K562 (cell line): ENCODE data around the gene MRPL32. TPM values are rescaled to one million over a fixed set of nuclear protein-coding genes. Genes with fewer than 3 reads are reported as not detected.

Experiments
- AFF1 ChIP-seq, 2 experiments: fragments of 450-650 bp; IDR thresholded peaks; 2 replicates each; pipeline ENCODE4 v1.6.1; 2018; ENCODE audit warnings: mild to moderate bottlenecking in 2 of 2, low read depth in 1 of 2; ENCODE audit not compliant: partially characterized antibody in 2 of 2
- BDP1 ChIP-seq: IDR thresholded peaks from 3 replicates; pipeline ENCODE4 v1.6.1; 2011; ENCODE audit not compliant: insufficient read length, insufficient read depth
- FOXJ3 ChIP-seq: sonication (generic); formaldehyde crosslinking; IDR thresholded peaks from 2 replicates; pipeline ENCODE4 v1.4.0; 2020; ENCODE audit warnings: mild to moderate bottlenecking, missing genetic modification reagents
- JUN ChIP-seq, 2 experiments: sonication (generic) in 1 of 2; formaldehyde crosslinking in 1 of 2; IDR thresholded peaks; 2 replicates each; pipeline versions ENCODE4 v1.6.1 to v1.8.0; 2012 to 2022; ENCODE audit warnings: borderline replicate concordance in 2 of 2, mild to moderate bottlenecking in 2 of 2, improper control_type of control experiment in 1 of 2, low read depth in 1 of 2, low read length in 1 of 2, missing genetic modification reagents in 1 of 2
- MTA2 ChIP-seq: fragments of 450-650 bp; IDR thresholded peaks from 2 replicates; pipeline ENCODE4 v1.6.1; 2016; ENCODE audit warnings: low read depth
- MXD1 ChIP-seq: fragments of 250-450 bp; sonication (Bioruptor Pico); IDR thresholded peaks from 2 replicates; pipeline ENCODE4 v1.8.0; 2021; ENCODE audit warnings: borderline replicate concordance, mild to moderate bottlenecking, moderate library complexity; ENCODE audit not compliant: poor library complexity, severe bottlenecking
- NFATC3 ChIP-seq: fragments of 450-650 bp; IDR thresholded peaks from 2 replicates; pipeline ENCODE4 v1.6.1; 2017; ENCODE audit warnings: mild to moderate bottlenecking
- PCBP2 ChIP-seq: fragments of 200-400 bp; formaldehyde crosslinking; IDR thresholded peaks from 2 replicates; pipeline ENCODE4 v1.6.1; 2018; ENCODE audit warnings: low read length, low read depth, mild to moderate bottlenecking, moderate library complexity; ENCODE audit not compliant: poor library complexity, severe bottlenecking
- RERE ChIP-seq: sonication (generic); formaldehyde crosslinking; IDR thresholded peaks from 2 replicates; pipeline ENCODE4 v1.8.0; 2023; ENCODE audit warnings: missing genetic modification reagents, mild to moderate bottlenecking, borderline replicate concordance
- ZEB2 ChIP-seq: fragments of 450-650 bp; IDR thresholded peaks from 2 replicates; pipeline ENCODE4 v1.6.1; 2016
- ZKSCAN3 ChIP-seq: fragments of 250-450 bp; sonication (Bioruptor Pico); IDR thresholded peaks from 2 replicates; pipeline ENCODE4 v1.4.0; 2020
- ZNF253 ChIP-seq: fragments of 250-450 bp; sonication (Bioruptor Pico); conservative IDR thresholded peaks from 2 replicates; pipeline ENCODE4 v1.6.1; 2021; ENCODE audit warnings: mild to moderate bottlenecking
- polyA plus RNA-seq, 8 experiments: library from polyadenylated mRNA; depleted of rRNA in 4 of 8; stranded (reverse) in 5 of 8; unstranded in 3 of 8; fragments of >200 nt; fragmentation: Nextera tagmentation in 2 of 8; fragmentation: Illumina TruSeq in 1 of 8; extraction: Ambion mirVana in 2 of 8; extraction: Trizol in 1 of 8; gene quantifications; 2 replicates each; pipeline versions ENCODE4 v1.2.1 to v1.2.3, GENCODE V29; 2011 to 2014; ENCODE audit warnings: inconsistent platforms in 1 of 8, missing spikeins in 1 of 8
- total RNA-seq, 7 experiments: library from RNA; depleted of rRNA in 6 of 7; stranded (reverse); fragments of >200 nt in 6 of 7; fragmentation: Illumina TruSeq in 2 of 7; extraction: Trizol in 2 of 7; gene quantifications; 2 replicates each; pipeline versions ENCODE4 v1.2.1 to v1.2.3, GENCODE V29; 2011 to 2021; ENCODE audit warnings: low replicate concordance in 1 of 7
- TF ChIP-seq, protein P1 (sequence below): sonication (generic); formaldehyde crosslinking; IDR thresholded peaks from 2 replicates; pipeline ENCODE4 v1.9.0; 2022; ENCODE audit warnings: mild to moderate bottlenecking, missing genetic modification reagents

MRPL32 gene
- total and polyA plus RNA-seq, 9 of the 15 experiments (the other 6 are each of a cell fraction or from before 2014, with no cell fraction given) = 75.5 to 351 (median 138) TPM

- TF ChIP-seq PCBP2 = no peak
- no peak for TF ChIP-seq ZKSCAN3 (CRISPR knock-in tag)
- TF ChIP-seq, protein P1, sequence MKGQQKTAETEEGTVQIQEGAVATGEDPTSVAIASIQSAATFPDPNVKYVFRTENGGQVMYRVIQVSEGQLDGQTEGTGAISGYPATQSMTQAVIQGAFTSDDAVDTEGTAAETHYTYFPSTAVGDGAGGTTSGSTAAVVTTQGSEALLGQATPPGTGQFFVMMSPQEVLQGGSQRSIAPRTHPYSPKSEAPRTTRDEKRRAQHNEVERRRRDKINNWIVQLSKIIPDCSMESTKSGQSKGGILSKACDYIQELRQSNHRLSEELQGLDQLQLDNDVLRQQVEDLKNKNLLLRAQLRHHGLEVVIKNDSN (CRISPR knock-in tag) = peak; percentile 98
- TF ChIP-seq JUN (IDR thresholded peaks at IDR 0.05; ENCODE audit: borderline replicate concordance, low read depth, low read length) = peak; percentile 55; the same call in 1 of the 2 replicates
- no peak; the same call in 1 of the 2 replicates for TF ChIP-seq JUN (CRISPR knock-in tag; IDR thresholded peaks at IDR 0.05; ENCODE audit: borderline replicate concordance)
- no peak for TF ChIP-seq RERE (CRISPR knock-in tag)
- TF ChIP-seq ZNF253 (CRISPR knock-in tag) = no peak
- TF ChIP-seq MXD1 (CRISPR knock-in tag) = no peak
- no peak for TF ChIP-seq FOXJ3 (CRISPR knock-in tag)
- no peak for TF ChIP-seq MTA2
- no peak for TF ChIP-seq NFATC3
- no peak for TF ChIP-seq BDP1
- TF ChIP-seq AFF1 (IDR thresholded peaks at IDR 0.05; ENCODE audit: low read depth in 1 of 2, partially characterized antibody in 2 of 2) = peak in 1 of 2 experiments; percentile 33
- TF ChIP-seq ZEB2 = peak; percentile 24; the same call in 1 of the 2 replicates
These were observed 20.4 kb upstream of the MRPL32 start, which contains the start of gene C7orf25 (continued) for GRCh38 chr7:42911454-42912447.
